Measurements from ENCODE around the gene NUFIP1.

DNA sequence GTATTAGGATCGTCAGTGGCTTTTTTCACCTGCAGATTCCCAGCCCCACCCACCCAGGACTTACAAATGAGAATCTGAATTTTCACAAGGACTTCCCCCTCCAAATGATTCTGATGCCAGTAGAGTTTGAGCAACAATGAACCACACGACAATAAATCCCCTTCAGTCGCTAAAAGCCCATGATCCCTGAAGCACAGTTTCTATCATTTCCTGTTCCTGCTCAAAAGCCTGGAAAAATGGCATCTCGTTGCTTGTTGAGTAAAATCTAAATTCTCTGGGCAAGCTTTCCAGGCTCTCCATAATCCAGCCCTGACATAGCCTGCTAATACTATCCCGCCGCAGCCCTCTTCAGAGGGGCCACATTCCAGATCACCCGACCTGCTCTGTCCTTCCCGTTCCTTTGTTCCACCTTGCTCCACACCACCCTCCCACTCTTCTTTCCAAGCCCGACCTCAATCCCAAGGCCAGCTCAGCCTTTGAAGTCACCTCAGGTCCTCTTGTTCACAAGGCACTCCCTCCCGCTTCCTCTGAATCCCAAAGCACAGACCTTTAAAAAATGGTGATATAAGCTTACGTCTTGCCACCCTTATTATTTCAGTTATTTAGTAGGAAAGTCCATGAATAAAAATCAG is 67.9 kb downstream of the NUFIP1 start:
- TF ChIP-seq CTCF (conservative IDR thresholded peaks at IDR 0.05) (no peak), EZH2 (IDR thresholded peaks at IDR 0.05; ENCODE audit: low read depth) (no peak)
